ENCODE data around the gene PTPN7. TPM values are rescaled to one million over a fixed set of nuclear protein-coding genes. Genes with fewer than 3 reads are reported as not detected.

The PTPN7 gene
- total and polyA plus RNA-seq, 2 donors (not counting 3 experiments of a cell fraction or from before 2014, with no cell fraction given), result 0.86 to 1.8 TPM

DNA sequence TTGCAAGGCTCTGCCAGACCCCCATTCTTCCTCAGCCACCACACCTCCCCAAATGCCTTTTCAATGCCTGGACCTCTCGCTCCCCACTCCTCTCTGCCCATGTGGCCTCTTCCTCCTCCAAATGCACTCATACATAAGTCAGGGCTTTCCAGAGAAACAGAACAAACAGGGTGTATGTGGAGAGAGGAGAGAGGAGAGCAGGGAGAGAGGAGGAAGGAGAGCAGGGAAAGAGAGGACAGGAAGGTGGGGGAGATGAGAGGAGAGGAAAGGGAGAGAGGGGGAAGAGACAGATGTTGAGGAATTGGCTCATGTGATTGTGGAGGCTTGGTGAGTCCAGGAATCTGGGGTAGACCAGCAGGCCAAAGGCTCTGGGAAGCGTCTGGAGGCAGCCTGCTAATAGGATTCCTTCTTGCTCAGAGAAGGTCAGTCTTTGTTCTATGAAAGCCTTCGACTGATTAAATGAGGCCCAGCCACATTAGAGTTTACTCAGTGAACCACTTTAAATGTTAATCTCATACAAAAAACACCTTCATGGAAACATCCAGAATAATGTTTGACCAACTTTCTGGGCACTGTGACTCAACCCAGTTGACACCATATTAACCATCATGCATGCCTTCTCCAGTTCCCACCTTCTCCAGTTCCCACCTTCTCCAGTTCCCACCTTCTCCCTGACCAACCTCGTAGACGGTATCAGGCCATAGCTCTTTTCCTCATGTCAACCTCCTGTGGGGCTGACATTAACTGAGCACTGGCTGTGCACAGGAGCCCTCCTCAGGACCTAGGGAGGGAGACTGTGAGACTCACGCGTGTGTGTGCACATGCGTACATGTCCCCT is 21.9 kb upstream of the PTPN7 start:
- Histone ChIP-seq H3K79me2 (ENCODE audit: control insufficient read depth, insufficient read depth, low read length) (no peaks in the 10 kb centered on the region), H3K36me3 (ENCODE audit: control insufficient read depth in 2 of 2, extremely low read depth in 1 of 2, insufficient read depth in 2 of 2, low read length in 2 of 2) (no peaks in the 10 kb centered on the region), H2AFZ (ENCODE audit: low read depth, low read length) (no peak overlapping the region), H3K27me3 (ENCODE audit: control insufficient read depth in 2 of 2, insufficient read depth in 2 of 2, low read length in 2 of 2) (peaks cover 8 to 13% of the 10 kb centered on the region in 2 experiments), H3K9ac (replicated peaks; ENCODE audit: extremely low read depth, insufficient read depth, low read length) (no peak overlapping the region), H3K27ac (ENCODE audit: insufficient read depth, low read depth, low read length) (no peak overlapping the region), H3K4me3 (replicated peaks in 1 of 3; ENCODE audit: insufficient read depth in 1 of 3, low read depth in 1 of 3, low read length in 3 of 3) (no peak overlapping the region), H3K4me1 (ENCODE audit: control insufficient read depth, extremely low read depth, insufficient read depth, low read length) (no peaks in the 10 kb centered on the region), H3K4me2 (ENCODE audit: insufficient read depth, low read length) (no peak overlapping the region), H3K9me1 (replicated peaks; ENCODE audit: control insufficient read depth, extremely low read depth, insufficient read depth, low read length) (no peaks in the 10 kb centered on the region), H3K9me3 (replicated peaks; ENCODE audit: control insufficient read depth, insufficient read depth, low read length) (no peaks in the 10 kb centered on the region), H4K20me1 (replicated peaks; ENCODE audit: control insufficient read depth, extremely low read depth, insufficient read depth, low read length) (no peaks in the 10 kb centered on the region)
- dilution Hi-C loops (cut with MboI; ENCODE audit: extremely low pct_ligation_motif_present, low sequenced_read_pairs), result no loop called here
- POLR2A ChIA-PET, result no interaction called here
- FAIRE-seq (no peak), DNase-seq (ENCODE audit: low read depth, low spot score) (no peak)
- intact Hi-C loops (cut with micrococcal nuclease), result no loop called here
- CTCF ChIA-PET, result interaction anchor here (1.3 to 2.1 kb wide), 2 partner anchors 11 to 28 kb away, joined by 6 read pairs; partner anchors contain the start of gene LGR6
- TF ChIP-seq MYC (IDR thresholded peaks at IDR 0.05; ENCODE audit: low read depth, low read length), result no peak
- no peak for TF ChIP-seq GATA2 (IDR thresholded peaks at IDR 0.05; ENCODE audit: insufficient read depth, insufficient read length, low read depth, low read length)
- TF ChIP-seq, protein P1, sequence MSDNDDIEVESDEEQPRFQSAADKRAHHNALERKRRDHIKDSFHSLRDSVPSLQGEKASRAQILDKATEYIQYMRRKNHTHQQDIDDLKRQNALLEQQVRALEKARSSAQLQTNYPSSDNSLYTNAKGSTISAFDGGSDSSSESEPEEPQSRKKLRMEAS (IDR thresholded peaks at IDR 0.05; ENCODE audit: insufficient read depth, insufficient read length), result no peak
- TF ChIP-seq, protein P2, sequence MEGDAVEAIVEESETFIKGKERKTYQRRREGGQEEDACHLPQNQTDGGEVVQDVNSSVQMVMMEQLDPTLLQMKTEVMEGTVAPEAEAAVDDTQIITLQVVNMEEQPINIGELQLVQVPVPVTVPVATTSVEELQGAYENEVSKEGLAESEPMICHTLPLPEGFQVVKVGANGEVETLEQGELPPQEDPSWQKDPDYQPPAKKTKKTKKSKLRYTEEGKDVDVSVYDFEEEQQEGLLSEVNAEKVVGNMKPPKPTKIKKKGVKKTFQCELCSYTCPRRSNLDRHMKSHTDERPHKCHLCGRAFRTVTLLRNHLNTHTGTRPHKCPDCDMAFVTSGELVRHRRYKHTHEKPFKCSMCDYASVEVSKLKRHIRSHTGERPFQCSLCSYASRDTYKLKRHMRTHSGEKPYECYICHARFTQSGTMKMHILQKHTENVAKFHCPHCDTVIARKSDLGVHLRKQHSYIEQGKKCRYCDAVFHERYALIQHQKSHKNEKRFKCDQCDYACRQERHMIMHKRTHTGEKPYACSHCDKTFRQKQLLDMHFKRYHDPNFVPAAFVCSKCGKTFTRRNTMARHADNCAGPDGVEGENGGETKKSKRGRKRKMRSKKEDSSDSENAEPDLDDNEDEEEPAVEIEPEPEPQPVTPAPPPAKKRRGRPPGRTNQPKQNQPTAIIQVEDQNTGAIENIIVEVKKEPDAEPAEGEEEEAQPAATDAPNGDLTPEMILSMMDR (IDR thresholded peaks at IDR 0.05; ENCODE audit: extremely low read depth in 1 of 2, insufficient read depth in 1 of 2, low read depth in 1 of 2, low read length in 2 of 2), result no peak
- no peak for TF ChIP-seq POLR2AphosphoS5 (IDR thresholded peaks at IDR 0.05; ENCODE audit: insufficient read depth, low read depth, low read length)
- no peak for TF ChIP-seq FOS (IDR thresholded peaks at IDR 0.05; ENCODE audit: borderline replicate concordance, insufficient read depth, low read length)
- no TSS peak for BruUV-seq (replicated peaks)

All from endothelial cell of umbilical vein (primary cell).